Stimulated activated CD4-positive, alpha-beta T cell treated with anti-CD3 and anti-CD28 coated beads, Interleukin-12 subunit alpha, Interleukin-12 subunit beta, amount 100 ng/mL, for 24 hours (primary cell): ENCODE results near the gene KLHL7.

Source experiments
- DNase-seq, 2 experiments: peaks; one replicate each; pipeline ENCODE4 v3.0.0-alpha.2; 2020; ENCODE audit warnings: low read depth in 2 of 2

KLHL7 gene, protein sequence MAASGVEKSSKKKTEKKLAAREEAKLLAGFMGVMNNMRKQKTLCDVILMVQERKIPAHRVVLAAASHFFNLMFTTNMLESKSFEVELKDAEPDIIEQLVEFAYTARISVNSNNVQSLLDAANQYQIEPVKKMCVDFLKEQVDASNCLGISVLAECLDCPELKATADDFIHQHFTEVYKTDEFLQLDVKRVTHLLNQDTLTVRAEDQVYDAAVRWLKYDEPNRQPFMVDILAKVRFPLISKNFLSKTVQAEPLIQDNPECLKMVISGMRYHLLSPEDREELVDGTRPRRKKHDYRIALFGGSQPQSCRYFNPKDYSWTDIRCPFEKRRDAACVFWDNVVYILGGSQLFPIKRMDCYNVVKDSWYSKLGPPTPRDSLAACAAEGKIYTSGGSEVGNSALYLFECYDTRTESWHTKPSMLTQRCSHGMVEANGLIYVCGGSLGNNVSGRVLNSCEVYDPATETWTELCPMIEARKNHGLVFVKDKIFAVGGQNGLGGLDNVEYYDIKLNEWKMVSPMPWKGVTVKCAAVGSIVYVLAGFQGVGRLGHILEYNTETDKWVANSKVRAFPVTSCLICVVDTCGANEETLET

DNA sequence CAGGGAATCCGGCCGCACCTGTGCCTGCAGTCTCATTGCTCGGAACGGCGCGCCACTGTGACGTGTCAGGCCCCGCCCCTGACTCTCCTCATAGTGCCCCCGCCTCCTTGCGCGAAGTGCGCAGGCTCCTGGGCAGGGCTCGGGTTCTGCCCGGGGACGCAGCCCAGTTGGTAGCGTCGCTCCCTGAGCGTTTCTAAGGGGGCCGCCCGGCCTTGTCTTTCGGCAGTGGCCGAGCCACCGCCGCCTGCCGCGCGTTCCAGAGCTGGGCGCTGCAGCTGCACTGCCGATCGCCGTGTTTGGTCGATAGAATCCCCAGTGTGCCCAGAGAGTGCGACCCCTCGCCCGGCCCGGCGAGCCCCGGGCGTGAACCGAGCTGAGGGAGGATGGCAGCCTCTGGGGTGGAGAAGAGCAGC is at the start of gene KLHL7:
Gene KLHL7, plus strand, starts transcription at position 142 of the 413 bp plus-strand sequence. Its CDS starts 242 bp downstream, at position 384.
- DNase-seq = peak; percentile 90 to 97

DNA sequence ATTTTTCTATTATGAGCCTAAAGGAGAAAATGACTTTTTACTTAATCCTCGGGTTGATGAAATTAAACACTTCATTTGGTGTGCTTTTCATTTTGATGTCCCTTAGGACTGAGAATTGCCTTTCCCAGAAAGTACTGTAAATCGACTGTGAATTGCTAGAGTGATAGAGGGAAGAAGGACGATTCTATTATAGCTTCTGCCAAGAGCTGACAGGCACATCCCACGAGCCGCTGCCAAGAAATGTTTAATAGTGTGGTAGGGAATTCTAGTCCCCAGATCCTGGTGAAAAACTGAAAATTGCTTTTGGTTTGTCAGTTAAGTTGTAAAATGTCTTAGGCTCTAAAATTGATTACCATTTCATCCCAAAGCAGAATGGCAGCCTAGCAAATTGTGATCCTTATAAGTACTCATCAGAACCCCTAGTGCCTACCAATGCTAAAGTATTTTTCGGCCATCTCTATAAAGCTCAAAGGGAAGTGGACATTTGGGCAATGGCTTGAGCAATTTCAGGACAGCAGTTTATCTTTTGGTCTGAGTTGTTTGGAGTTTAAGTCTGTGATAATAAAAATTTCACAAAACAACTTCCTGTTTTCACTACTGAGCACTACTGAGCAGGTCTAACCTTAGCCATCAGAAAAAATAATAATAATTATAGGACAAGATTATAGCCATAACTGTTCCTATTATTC is 47.0 kb upstream of the KLHL7 start:
- no peak for DNase-seq

DNA sequence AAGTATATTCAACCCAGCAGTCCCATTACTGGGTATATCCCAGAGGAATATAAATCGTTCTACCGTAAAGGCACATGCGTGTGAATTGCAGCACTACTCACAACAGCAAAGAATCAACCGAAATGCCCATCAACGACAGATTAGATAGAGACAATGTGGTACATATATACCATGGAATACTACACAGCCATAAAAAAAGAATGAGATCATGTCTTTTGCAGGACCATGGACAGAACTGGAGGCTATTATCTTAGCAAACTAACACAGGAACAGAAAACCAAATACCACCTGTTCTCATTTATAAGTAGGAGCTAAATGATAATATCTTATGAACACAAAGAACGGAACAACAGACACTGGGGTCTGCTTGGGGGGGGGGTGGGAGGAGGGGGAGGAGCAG is 44.3 kb upstream of the KLHL7 start:
- DNase-seq = no peak

DNA sequence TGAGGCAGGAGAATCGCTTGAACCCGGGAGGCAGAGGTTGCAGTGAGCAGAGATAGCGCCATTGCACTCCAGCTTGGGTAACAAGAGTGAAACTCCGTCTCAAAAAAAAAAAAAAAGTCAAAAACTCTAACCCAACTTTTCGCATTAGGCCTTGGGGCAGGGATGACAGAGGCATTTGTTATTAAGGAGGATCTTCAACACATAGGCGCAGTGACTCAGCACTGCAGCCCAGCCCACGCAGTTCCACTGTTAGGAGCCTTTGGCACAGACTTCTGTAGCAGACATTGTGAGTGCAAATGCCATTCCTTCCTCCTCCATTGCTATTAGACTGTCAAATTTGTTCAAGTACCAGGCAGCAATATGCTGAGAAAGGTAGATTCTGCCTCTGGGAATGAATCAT is 43.1 kb upstream of the KLHL7 start:
- DNase-seq = no peak

DNA sequence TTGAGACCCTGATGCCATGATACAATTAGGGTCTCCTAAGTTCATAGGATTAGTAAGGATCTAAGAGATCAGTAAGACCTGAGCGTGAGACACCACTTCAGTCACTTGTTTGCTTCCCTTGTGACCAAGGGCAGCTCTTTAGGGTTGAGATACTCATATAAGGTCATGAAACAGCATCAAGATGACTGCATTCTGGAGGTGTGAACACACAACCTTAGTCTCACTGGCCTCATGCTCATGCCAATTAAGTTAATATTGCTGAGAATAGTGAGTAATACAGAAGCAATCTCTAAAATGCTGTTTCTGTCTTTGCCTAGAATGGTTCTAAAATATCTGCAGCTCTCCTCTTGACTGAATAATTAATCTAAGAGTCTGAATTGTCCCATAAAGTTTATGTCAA is 39.6 kb upstream of the KLHL7 start:
- no peak for DNase-seq

DNA sequence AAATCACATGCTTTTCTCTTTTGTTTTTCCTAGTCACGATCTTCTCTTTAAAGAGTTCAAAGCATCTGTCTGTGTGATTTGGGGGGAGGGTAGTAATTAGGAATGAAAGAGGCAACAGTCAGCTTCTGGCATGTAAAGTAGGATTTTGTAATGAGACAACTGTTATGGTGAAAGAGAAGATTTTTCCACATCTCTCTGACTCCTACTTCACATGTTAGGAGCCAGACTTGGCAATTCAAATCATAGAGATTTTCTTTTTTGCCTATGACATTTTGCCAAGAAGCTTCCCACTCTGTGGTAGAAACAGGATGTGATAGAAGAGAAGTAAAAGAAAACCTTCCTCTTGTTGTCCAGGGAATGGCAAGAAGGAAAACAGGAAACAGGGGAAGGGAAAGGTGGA is 38.3 kb upstream of the KLHL7 start:
- no peak for DNase-seq

DNA sequence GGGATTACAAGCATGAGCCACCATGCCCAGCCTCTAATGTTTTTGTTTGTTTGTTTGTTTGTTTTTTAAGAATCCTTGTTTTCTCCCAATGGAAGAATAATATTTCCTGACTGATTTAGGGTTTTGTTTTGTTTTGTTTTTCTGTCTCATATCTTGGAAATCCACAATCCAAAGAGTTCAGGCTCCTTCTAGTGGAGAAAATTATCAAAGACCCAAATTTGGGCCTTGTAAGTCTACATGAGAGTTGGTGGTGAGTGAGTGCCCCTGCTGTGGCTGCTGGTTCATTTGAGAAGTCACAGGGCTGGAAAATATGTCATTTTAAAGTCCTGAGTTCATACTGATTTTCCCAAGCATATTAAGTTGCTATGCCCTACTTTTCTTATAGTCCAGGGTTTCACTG is 33.5 kb upstream of the KLHL7 start:
- no peak for DNase-seq

DNA sequence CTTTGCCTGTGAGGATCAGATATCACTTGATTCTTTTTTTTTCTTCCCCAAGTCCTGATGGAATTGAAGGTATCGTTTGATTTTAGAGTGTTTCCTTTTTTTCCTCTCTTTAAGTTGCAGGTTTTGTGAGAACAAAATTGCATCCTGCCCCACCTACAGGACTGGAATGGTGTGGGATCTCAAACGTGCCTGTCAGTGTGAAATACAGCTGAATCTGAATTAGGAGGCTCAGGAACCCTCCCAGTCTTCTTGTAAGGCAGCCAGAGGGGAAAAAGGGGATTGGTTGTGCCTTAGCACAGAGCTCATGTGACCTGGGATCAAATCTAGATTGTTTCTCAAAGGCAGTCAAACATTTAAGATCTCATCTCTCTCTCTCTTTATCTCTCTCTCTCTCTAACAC is 32.7 kb upstream of the KLHL7 start:
- DNase-seq = no peak

DNA sequence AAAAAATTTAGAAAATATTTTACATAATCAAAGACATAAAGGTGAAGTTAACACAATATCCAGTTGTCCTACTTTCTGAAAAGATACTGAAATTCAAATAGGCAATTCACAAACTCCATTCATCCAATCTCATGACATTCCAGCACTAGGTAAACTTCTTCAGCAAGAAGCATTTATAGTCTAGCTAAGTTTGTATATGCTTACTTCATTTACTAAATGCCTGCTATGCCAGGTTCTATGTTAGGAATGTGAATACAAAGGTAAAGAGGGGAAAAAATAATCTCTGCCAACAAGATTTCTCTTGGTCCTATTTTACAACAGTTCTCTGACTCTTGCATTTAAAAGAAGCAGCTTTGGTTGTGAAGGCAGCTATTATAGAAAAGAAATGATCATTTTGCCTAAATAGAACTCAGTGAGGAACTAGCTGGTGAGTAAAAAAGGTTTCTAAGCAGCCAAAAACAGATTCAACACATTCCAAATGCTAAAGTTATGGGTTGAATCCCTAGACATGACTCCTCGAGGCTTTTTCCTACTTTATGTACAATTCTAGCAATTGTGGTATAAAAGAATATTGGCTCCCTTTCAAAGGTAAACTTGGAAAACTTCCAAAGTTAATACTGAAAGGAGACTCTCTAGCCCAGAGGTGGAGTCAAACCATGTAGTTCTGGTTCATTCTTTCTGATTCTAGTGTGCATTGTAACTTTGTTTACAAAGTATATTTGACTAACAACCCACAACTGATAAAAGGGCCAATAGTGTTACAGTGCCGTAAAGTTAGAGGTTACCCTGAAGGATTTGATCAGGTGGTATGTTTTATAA is 30.9 kb upstream of the KLHL7 start:
- no peak for DNase-seq

DNA sequence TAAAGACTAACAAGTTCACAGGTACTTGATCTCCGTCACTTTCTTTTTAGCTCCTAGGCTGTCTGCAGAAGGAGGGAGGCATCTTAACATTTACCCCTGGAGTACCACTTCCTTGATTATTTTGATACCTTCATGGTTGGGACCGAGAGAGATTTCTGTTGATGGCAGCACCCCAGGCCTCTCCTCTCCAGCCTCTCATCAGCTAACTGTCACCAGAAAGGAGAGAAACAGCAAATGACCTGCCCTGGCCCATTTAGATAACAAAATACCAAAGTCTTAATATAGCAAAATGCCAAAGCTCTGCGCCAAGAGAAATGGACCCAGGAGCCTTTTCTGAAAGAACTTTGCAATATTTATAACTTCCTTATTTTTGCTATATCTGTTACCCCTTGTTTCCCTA is 30.0 kb upstream of the KLHL7 start:
- no peak for DNase-seq

DNA sequence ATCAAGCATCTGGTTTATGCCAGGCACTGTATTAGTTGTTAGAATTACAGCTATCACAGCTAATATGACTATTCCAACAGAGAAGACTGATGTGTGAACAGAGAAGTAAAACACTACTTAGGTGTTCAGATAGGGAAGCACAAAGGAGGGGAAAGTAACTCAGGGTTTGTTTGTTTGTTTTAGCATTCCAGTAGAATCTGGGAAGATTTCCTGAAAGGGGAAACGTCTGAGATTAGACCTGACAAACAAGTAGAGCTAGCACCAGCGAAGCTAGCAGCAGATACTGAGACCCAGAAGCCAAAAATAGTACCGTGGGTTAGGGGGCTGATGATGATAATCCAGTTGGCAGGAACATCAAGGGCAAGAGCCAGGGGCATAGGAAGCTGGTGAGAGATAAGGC is 28.8 kb upstream of the KLHL7 start:
- DNase-seq = no peak

DNA sequence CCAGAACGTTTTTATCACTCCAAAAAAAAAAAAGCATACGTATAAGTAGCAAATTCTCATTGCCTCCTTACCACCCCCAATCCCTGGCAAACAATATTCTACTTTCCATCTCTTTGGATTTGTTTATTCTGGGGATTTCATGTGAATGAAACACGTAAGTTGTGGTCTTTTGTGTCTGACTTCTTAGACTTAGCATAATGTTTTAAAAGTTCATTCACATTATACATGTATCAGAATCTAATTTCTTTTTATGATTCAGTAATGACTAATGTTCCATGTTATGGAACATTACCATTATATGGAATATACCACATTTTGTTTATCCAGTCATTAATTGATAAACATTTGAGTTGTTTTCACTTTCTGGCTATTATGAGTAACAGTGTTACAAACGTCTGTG is 12.5 kb upstream of the KLHL7 start:
- DNase-seq = no peak

DNA sequence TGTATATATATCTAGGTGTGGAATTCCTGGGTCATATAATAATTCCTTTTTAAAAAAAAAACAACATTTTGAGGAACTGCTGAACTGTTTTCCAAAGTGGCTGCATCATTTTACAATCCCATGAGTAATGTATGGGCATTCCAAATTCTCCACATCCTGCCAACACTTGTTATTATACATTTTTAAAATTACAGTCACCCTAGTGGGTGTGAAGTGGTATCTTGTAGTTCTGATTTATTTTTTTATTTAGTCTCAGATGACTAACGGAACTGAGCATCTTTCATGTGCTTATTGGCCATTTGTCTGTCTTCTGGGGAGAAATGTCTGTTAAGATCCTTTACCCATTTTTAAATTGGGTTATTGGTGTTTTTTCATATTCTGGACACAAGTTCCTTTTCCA is 12.0 kb upstream of the KLHL7 start:
- DNase-seq = no peak

DNA sequence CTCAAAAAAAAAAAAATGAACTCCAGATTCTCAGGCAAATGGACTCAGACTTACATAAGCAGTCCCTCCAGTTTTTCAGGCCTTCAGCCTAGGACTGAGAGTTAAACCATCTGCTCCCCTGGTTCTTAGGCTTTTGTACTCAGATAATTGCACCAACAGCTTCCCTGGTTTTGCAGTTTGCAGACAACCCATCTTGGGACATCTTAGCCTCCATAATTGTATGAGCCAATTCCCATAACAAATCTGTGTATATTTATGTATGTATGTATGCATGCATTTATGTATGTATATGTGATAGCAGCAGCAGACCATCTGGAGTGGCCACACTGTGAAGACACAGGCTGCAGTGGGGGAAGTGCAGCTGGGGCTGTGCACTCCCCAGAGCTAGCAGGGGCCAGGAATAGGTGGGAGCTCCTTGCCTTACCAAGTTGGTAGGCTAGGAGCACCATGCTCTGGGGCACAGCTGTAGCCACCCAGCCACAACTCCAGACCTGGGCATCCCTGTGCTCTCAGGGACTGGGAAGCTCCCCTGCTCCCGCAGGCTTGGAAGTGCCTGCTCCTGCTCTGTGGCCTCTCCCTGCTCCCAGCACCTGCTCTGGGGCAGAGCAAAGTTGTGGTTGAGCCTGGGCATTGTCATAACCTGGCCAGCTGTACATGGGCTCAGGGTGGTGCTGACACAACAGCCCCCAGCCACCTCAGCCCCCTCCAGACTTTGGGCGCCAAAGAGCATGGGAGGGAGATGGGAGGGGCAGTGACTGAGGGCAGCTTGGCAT is 8.9 kb upstream of the KLHL7 start:
- no peak for DNase-seq

DNA sequence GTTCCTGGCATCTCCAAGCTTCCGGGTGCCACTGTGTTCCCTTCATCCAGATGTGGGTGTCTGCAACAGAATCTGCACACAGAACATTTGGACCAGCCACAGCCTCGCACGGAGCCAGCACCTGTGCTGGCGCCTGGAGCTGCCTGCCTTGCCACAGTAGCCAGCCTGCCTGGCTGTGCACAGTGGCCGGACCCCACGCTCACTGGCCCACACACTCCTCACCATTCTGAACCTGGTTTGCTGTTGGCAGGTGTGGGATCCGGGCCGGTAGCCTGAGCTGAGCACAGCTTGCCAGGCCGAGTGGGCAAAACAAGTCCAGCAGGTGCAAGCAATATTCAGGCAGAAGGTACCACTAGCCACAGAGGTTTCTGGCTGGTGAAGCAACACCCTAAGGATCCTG is 7.6 kb upstream of the KLHL7 start:
- no peak for DNase-seq

DNA sequence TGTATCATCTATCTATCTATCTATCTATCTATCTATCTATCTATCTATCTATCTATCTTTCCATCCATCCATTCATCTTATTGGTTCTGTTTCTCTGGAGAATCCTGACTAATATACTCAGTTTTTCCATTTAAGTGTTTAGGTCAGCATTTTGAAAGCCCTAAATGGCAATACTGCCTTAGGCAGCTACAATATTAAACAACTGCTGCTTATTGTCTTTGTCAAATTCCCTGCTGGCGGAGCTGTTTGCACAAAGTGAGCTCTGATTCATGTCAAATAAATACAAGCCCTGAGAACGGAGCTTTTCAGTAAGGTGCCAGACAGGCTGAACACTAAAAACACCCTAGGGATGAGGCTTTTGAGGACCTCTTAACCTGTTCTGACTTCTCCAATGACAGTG is 7.1 kb upstream of the KLHL7 start:
- no peak for DNase-seq

DNA sequence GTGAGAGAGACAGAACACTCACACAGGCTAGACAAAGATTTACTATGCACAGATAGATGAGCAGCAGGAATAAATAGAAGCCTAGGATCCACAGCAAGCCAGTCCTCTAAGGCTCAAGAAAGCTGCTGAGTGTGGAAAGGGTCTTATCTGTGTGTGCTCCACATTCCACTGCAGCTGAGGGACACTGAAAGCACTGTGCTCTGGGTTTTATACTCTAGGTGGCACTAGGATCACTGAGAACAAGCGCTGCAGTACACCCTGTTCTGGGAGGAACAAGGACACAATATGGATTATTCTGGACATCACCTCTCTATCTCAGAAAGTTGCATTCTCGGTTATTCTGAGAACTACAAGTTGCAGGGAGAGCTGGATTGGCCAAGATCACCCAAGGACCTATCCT is 4.9 kb upstream of the KLHL7 start:
- no peak for DNase-seq

DNA sequence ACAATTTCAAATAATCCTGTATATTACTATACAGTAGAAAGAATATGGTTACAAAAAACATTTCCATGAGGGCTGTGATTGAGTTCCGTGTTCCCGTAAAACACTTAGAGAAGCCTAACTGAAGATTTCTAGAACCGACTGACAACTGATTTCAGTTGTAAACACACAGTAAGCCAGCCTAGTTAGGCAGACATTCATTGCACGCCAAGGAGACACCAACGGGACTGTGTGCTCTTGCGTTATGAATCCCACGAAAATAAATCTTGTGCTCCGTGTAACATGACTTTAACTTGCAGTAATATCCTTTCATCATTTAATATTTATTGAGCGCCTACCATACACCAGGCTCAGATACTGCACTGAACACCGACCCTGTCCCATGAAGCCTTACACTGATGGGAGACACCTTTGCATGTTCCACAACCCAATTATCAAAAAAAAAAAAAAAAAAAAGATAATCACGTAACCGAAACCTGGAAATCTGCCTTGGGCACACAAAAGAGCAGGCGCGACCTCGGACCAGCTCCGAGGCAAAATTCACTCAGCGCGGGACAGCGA is 420 bp upstream of the KLHL7 start:
- DNase-seq = no peak

DNA sequence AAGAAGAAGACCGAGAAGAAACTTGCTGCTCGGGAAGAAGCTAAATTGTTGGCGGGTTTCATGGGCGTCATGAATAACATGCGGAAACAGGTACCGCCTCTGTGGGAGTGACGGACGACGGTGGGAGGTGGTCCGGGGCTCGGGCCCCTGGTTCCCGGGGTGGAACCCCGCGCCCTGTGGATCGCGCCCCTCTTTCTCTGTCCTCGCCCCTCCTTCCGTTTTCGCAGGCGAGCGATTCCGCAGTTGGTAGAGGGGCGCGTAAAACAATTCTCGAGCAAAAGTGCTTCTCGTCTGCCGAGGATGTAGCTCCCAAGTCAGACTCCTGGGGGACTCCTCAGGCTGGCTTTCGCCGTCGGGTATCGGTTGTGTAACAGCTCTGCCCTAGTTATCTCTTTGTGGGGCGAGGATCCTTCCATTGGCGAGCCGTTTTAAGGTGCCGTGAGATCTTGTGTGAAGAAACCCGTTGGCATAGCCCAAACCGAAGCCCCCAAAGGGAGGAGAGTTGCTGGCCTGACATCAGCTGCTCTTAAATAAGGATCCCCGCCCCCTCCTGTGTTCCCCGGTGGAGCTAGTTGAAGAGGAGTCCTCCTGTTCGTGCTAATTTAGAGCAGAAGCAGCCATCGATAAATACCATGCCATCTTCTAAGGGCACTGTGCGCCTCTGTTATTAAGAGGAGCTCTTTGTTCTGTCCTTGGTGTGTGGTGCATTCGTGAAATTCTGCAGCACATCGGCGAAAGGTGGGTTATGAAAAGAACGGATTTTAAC is 655 bp downstream of the KLHL7 start:
- peak; percentile 21 to 24 for DNase-seq
